Measurements from ENCODE around the gene SLC25A45.

Gene SLC25A45

GRCh38 chr11:65380460-65381119, 1.9 kb downstream of the SLC25A45 start:
- Histone ChIP-seq H3K4me2 (ENCODE audit: low read length) (no peak overlapping the region), H3K4me1 (peaks cover 7% of the 10 kb centered on the region), H3K9me3 (ENCODE audit: control insufficient read depth, low read length) (no peaks in the 10 kb centered on the region), H3K79me2 (peaks cover 2% of the 10 kb centered on the region), H3K27me3 (ENCODE audit: control insufficient read depth, insufficient read depth, low read length) (no peaks in the 10 kb centered on the region), H3K4me3 (ENCODE audit: low read depth, low read length) (no peak overlapping the region), H3K27ac (peak overlapping the region; percentile 98), H2AFZ (no peak overlapping the region), H3K36me3 (ENCODE audit: control insufficient read depth, insufficient read depth, low read length) (no peaks in the 10 kb centered on the region), H3K9ac (no peak overlapping the region)
- TF ChIP-seq, protein P1, sequence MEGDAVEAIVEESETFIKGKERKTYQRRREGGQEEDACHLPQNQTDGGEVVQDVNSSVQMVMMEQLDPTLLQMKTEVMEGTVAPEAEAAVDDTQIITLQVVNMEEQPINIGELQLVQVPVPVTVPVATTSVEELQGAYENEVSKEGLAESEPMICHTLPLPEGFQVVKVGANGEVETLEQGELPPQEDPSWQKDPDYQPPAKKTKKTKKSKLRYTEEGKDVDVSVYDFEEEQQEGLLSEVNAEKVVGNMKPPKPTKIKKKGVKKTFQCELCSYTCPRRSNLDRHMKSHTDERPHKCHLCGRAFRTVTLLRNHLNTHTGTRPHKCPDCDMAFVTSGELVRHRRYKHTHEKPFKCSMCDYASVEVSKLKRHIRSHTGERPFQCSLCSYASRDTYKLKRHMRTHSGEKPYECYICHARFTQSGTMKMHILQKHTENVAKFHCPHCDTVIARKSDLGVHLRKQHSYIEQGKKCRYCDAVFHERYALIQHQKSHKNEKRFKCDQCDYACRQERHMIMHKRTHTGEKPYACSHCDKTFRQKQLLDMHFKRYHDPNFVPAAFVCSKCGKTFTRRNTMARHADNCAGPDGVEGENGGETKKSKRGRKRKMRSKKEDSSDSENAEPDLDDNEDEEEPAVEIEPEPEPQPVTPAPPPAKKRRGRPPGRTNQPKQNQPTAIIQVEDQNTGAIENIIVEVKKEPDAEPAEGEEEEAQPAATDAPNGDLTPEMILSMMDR (IDR thresholded peaks at IDR 0.05), result no peak

DNA sequence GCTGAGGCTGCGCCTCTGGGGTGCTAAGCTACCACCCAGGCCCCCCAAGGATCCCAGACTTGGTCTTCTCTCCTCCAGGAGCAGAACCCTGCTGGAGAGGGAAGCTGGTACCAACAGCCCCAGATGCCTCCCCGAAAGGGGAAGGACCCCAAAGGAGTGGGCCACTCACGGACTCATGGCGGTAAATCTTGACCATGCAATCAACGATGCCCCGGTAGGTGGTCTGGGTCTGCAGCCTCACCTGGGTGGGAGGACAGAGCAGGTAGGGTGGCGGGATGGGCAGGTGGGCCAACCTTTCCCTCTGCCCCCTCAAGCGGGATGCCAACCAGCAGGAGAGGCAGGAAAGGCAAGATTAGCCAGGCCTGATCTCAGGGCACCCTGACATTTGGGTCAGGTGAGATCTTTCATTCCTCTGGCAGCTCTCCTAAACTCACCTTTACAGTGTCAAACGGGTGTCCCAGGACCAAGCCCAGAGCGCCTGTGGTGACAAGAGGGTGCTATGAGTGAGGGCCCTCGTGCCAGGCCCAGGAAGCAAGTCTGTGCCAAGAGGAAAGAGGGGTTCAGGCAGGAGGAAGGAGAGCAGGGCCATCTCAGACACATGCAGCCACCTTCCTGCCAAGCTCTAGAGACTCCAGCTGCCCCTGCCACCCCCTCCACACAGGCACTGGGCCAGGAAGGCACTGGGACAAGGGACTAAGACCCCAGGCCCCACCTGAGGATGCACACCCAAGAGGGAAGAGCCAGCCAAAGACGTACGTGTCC, 2.6 kb downstream of the SLC25A45 start:
- Histone ChIP-seq H3K4me2 (ENCODE audit: low read length) (no peak overlapping the region), H3K9ac (no peak overlapping the region), H2AFZ (no peak overlapping the region), H3K9me3 (ENCODE audit: control insufficient read depth, low read length) (no peaks in the 10 kb centered on the region), H3K27ac (no peak overlapping the region), H3K4me3 (ENCODE audit: low read depth, low read length) (no peak overlapping the region), H3K27me3 (ENCODE audit: control insufficient read depth, insufficient read depth, low read length) (no peaks in the 10 kb centered on the region), H3K36me3 (ENCODE audit: control insufficient read depth, insufficient read depth, low read length) (no peaks in the 10 kb centered on the region), H3K79me2 (peaks cover 2% of the 10 kb centered on the region), H3K4me1 (peaks cover 7% of the 10 kb centered on the region)
- TF ChIP-seq, protein P1 (IDR thresholded peaks at IDR 0.05), result no peak

- Histone ChIP-seq H3K4me1 (peaks cover 7% of the 10 kb centered on the region), H3K9ac (no peak overlapping the region), H3K79me2 (peaks cover 2% of the 10 kb centered on the region), H3K4me2 (ENCODE audit: low read length) (no peak overlapping the region), H3K36me3 (ENCODE audit: control insufficient read depth, insufficient read depth, low read length) (no peaks in the 10 kb centered on the region), H3K27me3 (ENCODE audit: control insufficient read depth, insufficient read depth, low read length) (no peaks in the 10 kb centered on the region), H3K9me3 (ENCODE audit: control insufficient read depth, low read length) (no peaks in the 10 kb centered on the region), H3K4me3 (ENCODE audit: low read depth, low read length) (no peak overlapping the region), H2AFZ (no peak overlapping the region), H3K27ac (no peak overlapping the region)
- TF ChIP-seq, protein P1 (IDR thresholded peaks at IDR 0.05), result no peak
These were observed 3.4 kb downstream of the SLC25A45 start for GRCh38 chr11:65378928-65379638.

DNA sequence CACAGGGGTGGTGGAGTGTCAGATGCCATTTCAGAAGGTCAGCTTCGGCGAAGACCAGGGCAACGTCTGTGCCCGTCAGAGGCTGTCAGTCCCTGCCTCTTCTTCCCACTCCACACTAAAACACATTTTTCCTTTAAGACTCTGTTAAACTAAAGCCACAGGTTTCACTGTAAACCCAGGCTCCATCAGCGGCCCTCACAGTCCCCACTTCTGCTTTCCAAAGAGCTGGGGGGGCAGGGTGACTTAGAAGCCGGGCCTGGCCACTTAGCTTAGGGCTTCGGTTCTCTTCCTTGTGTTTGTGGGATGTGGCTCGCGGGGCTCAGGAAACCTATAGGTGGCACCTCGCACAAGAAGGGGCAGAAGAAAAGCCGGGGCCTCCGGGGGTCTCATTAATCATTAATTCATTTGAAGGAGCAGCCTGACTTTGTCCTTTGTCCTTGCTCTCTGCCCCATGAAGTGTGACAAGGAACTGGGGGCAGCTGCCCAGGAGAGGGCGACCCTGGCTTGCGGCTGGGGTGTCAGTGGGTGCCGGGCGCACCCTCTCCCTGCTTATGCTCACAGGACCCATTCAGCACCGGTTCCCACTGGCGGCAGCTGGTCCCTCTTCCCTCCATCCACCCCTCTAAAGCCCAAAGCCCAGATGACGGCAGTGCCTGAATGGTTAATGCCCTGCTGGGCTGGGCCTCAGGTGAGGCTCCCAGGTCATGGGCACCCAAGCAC, 4.1 kb downstream of the SLC25A45 start:
- TF ChIP-seq, protein P1 (IDR thresholded peaks at IDR 0.05), result no peak
- no peak overlapping the region for H2AFZ ChIP-seq
- no peaks in the 10 kb centered on the region for H3K9me3 ChIP-seq (ENCODE audit: control insufficient read depth, low read length)
- H3K4me1 ChIP-seq, result peaks cover 7% of the 10 kb centered on the region
- no peak overlapping the region for H3K27ac ChIP-seq
- no peaks in the 10 kb centered on the region for H3K36me3 ChIP-seq (ENCODE audit: control insufficient read depth, insufficient read depth, low read length)
- peaks cover 2% of the 10 kb centered on the region for H3K79me2 ChIP-seq
- no peak overlapping the region for H3K4me2 ChIP-seq (ENCODE audit: low read length)
- no peak overlapping the region for H3K9ac ChIP-seq
- no peak overlapping the region for H3K4me3 ChIP-seq (ENCODE audit: low read depth, low read length)
- H3K27me3 ChIP-seq (ENCODE audit: control insufficient read depth, insufficient read depth, low read length), result no peaks in the 10 kb centered on the region
